Measurements from ENCODE around the gene TBC1D21. TPM values are rescaled to one million over a fixed set of nuclear protein-coding genes. Genes with fewer than 3 reads are reported as not detected.

TBC1D21 gene
- total RNA-seq, 1 experiment from 2014 or later = not detected

DNA sequence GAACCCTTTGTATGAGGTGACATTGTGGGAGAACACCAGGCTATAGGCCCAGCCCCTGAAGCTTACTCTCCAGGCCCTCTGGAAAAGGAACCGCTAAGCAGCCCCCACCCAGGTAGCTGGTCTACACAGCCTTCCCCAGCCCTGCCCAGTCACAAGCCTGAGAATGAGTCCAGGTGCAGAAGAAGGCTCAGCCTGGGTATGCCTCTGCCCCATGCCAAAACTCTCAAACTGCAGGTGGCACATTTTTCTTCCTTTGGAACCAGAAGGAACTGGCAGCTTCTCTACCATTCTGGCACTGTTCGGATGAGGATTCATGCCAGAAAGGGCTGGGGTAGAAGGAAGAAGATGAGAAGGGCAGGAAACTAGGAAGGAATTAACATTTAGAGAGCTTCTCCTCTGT, 23.7 kb upstream of the TBC1D21 start:
- DNase-seq (ENCODE audit: low read depth in 1 of 2, low spot score in 2 of 2) = no peak
- no peak overlapping the region for H3K27ac ChIP-seq
- no peaks in the 10 kb centered on the region for H3K36me3 ChIP-seq
- H3K9me3 ChIP-seq (replicated peaks) = no peaks in the 10 kb centered on the region
- H3K27me3 ChIP-seq (replicated peaks) = peaks cover 11% of the 10 kb centered on the region; the same call in 1 of the 2 replicates
- H3K4me1 ChIP-seq (replicated peaks) = no peaks in the 10 kb centered on the region
- H3K4me3 ChIP-seq = no peak overlapping the region

DNA sequence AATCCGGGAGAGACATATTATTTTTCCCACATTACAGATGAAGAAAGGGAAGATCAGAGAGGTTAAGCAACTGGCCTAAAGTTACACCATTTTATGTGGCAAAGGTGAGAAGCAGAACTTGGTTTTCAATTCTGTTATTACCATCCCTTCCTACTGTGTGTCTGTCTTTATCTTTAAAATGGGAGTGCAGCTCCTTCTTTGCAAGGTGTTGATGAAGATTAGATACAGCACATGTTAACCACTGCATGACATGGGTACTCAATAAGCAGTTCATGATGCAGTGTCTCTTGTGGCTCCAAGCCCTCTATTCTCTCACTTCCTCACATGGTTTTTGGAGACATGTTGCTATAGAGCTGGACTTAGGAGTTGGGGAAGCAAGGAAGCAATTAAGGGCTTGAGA, 23.1 kb upstream of the TBC1D21 start:
- no peaks in the 10 kb centered on the region for H3K36me3 ChIP-seq
- DNase-seq (ENCODE audit: low read depth in 1 of 2, low spot score in 2 of 2) = no peak
- no peak overlapping the region for H3K27ac ChIP-seq
- H3K9me3 ChIP-seq (replicated peaks) = no peaks in the 10 kb centered on the region
- H3K27me3 ChIP-seq (replicated peaks) = peaks cover 11% of the 10 kb centered on the region; the same call in 1 of the 2 replicates
- no peaks in the 10 kb centered on the region for H3K4me1 ChIP-seq (replicated peaks)
- H3K4me3 ChIP-seq = no peak overlapping the region

DNA sequence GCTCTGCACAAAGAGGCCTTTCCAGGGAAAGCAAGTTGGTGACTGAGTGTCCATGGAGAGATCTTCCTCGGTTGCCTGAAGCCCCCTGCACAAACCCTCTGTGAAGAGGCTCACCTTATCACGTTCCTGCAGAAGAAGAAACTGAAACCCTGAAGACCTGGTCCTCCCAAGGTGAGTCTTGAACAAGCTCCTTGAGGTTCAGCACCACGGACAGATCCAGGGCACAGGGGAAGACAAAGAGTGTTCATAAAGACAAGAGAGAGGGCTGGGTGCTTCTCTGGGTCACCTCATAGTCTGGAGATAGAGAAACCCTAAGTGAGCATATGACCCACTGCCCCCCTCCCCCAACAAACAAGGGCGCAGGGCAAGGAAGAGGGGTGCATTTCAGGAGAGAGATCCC, 21.7 kb upstream of the TBC1D21 start:
- H3K4me1 ChIP-seq (replicated peaks) = no peaks in the 10 kb centered on the region
- peak in 1 of 2 experiments; percentile 16 for DNase-seq (ENCODE audit: low read depth in 1 of 2, low spot score in 2 of 2)
- no peaks in the 10 kb centered on the region for H3K9me3 ChIP-seq (replicated peaks)
- H3K27ac ChIP-seq = no peak overlapping the region
- H3K27me3 ChIP-seq (replicated peaks) = peaks cover 10% of the 10 kb centered on the region
- no peak overlapping the region for H3K4me3 ChIP-seq
- H3K36me3 ChIP-seq = no peaks in the 10 kb centered on the region

DNA sequence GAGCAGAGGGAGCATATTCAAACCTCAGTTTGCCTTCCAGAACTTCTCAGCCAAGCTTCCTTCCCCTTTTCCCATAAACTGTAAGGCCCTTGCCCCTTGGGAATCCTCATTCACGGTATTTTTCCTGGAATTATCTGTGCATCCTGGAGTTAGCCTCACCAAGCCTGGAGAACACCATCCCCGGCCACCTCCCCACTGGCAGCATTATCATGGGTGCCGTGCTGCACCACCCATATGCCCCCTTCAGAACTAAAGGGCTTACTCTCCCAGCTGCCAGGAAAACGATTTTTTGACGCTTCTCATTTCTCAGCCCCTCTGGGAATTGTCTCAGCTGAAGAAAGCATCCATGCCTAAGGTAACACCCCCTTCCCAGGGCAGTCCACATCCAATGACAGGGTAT, 20.9 kb upstream of the TBC1D21 start:
- Histone ChIP-seq H3K36me3 (no peaks in the 10 kb centered on the region), H3K27ac (no peak overlapping the region), H3K4me1 (replicated peaks) (no peaks in the 10 kb centered on the region), H3K4me3 (no peak overlapping the region), H3K27me3 (replicated peaks) (peaks cover 11% of the 10 kb centered on the region), H3K9me3 (replicated peaks) (no peaks in the 10 kb centered on the region)
- no peak for DNase-seq (ENCODE audit: low read depth in 1 of 2, low spot score in 2 of 2)

DNA sequence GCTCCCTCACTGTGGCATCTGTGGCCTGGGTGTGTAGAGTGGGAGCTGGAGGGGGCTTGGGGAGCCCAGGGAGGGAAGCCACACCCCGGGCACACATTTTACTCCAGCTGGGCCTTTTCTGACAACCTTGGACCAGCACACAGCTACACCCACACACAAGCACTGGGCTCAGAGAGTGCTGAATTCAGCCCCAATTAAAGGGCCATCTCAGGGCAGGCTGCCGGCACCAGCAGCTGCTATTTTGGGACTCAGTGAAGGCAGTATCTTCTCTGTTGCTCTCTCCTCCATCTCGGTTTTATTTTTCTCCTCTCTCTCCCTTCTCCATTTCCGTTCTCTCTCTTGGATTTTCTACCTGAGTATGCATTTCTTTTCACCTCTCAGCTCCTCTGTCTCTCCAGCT, 19.1 kb upstream of the TBC1D21 start:
- Histone ChIP-seq H3K36me3 (no peaks in the 10 kb centered on the region), H3K4me1 (replicated peaks) (no peaks in the 10 kb centered on the region), H3K27ac (no peak overlapping the region), H3K9me3 (replicated peaks) (no peaks in the 10 kb centered on the region), H3K4me3 (no peak overlapping the region), H3K27me3 (replicated peaks) (peaks cover 5% of the 10 kb centered on the region)
- no peak for DNase-seq (ENCODE audit: low read depth in 1 of 2, low spot score in 2 of 2)

DNA sequence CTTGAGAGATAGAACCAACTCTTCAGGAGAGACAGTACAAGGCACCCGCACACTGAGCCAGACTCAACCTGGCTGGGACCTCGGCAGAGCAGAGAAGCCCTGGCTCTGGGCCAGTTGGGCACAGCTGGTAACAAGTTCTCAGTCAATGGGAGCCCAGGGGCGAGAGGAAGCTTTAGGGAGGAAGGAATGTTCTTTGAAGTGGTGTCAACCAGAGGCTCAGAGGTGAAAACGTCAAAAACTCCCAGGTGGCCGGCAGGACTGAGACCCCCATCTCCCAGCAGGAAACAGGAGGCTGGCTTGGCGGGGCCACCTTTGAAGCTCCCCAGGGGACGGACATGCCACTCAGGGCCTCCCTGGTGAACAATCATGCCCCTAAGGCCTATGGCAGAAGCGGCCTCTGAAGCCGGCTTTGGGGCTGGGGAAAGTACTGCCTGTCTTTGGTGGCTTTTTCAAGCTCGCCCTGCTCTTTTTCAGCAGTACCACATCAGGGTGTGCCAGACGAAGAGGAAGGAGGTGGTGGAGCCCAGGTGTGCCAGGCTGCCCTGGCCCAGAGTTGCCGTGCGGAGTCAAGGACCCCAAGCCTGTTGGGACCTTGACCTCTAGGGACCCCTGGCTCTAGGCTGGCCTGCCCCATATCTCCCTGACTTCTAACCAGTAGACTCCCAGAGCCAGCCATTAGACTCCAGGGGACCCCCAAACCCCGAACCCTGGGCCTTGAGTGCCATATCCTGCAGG, 16.7 kb upstream of the TBC1D21 start:
- H3K4me1 ChIP-seq (replicated peaks) = no peaks in the 10 kb centered on the region
- H3K27me3 ChIP-seq (replicated peaks) = peaks cover 10% of the 10 kb centered on the region
- H3K9me3 ChIP-seq (replicated peaks) = no peaks in the 10 kb centered on the region
- no peak overlapping the region for H3K27ac ChIP-seq
- no peaks in the 10 kb centered on the region for H3K36me3 ChIP-seq
- no peak overlapping the region for H3K4me3 ChIP-seq
- DNase-seq (ENCODE audit: low read depth in 1 of 2, low spot score in 2 of 2) = peak in 1 of 2 experiments; percentile 32

DNA sequence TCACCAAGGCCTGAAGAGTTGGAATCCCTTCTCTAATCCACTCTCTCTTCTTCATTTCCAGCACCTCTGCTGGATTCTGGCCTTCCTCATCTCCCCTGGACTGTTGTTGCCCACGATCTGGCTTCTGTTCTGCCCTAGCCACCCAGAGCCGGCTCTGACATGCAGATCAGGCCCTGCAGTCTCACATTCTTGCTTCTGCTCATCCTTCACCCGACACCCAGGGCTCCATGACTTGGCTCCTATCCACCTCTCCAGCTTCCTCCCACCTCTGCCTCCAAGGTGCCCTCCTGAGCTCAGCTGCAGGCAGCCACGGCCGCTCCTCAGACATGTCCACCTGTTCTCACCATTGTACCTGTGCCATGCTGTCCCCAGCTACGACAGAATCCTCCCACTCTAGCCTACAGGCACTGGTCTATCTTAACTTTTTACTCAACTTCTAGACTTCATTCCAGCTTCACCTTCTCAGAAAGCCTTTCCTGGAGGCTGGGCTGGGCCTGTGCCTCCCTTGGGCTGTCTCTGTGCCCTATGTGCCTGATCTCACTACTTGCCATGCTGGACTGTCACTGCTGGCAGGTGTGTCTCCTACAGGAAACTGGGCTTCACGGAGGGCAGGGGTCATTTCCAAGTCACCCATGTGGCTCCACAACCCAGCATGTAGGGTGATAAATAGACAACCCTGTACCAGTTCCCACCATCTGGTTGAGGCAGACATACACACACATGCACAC, 16.0 kb upstream of the TBC1D21 start:
- Histone ChIP-seq H3K27ac (no peak overlapping the region), H3K9me3 (replicated peaks) (no peaks in the 10 kb centered on the region), H3K4me3 (no peak overlapping the region), H3K4me1 (replicated peaks) (no peaks in the 10 kb centered on the region), H3K36me3 (no peaks in the 10 kb centered on the region), H3K27me3 (replicated peaks) (peaks cover 15% of the 10 kb centered on the region)
- DNase-seq (ENCODE audit: low read depth in 1 of 2, low spot score in 2 of 2) = peak in 1 of 2 experiments; percentile 16

DNA sequence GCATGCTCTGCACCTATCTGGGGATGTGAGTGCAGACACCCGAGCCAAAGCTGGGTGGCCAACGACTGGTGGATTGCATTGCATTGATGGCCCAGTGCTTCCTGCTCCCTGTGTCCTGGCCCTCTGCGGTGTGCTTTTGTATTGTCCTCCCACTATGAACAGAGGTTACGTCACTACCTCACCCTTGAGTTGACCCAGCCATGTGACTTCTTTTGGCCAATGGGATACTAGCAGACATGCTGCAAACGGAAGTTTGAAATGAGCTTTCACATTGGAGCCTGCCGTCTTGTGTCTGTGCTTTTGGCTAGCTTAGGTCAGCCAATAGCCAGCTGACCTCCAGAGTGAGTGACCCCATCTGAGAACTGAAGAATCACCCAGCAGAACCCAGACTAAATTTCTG, 15.3 kb upstream of the TBC1D21 start:
- no peak overlapping the region for H3K4me3 ChIP-seq
- no peaks in the 10 kb centered on the region for H3K36me3 ChIP-seq
- H3K27me3 ChIP-seq (replicated peaks) = peaks cover 15% of the 10 kb centered on the region
- H3K27ac ChIP-seq = no peak overlapping the region
- no peaks in the 10 kb centered on the region for H3K9me3 ChIP-seq (replicated peaks)
- H3K4me1 ChIP-seq (replicated peaks) = no peaks in the 10 kb centered on the region
- peak in 1 of 2 experiments; percentile 28 for DNase-seq (ENCODE audit: low read depth in 1 of 2, low spot score in 2 of 2)

DNA sequence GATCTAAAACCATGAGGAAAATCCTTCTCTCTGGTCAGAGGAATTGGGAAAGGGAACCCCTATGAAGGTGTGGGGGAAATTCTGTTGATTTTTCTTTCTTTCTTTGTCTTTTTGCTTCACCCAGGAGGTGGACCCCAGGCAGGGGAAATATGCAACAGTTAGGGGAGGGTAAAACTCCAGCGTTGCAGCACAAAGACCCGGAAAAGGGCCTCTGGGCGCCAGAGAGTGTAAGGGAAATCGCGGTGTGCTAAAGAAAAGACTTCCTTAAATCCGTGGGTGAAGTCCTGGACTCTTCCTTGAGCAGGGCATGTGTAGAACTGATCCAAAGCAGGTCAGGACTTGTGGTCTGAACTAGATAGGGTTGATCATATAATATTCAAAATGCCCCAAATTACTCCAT, 11.1 kb upstream of the TBC1D21 start:
- H3K27ac ChIP-seq = no peak overlapping the region
- DNase-seq (ENCODE audit: low read depth in 1 of 2, low spot score in 2 of 2) = peak in 1 of 2 experiments; percentile 11
- peaks cover 45% of the 10 kb centered on the region for H3K27me3 ChIP-seq (replicated peaks)
- H3K9me3 ChIP-seq (replicated peaks) = no peaks in the 10 kb centered on the region
- no peaks in the 10 kb centered on the region for H3K36me3 ChIP-seq
- no peak overlapping the region for H3K4me3 ChIP-seq
- no peaks in the 10 kb centered on the region for H3K4me1 ChIP-seq (replicated peaks)

DNA sequence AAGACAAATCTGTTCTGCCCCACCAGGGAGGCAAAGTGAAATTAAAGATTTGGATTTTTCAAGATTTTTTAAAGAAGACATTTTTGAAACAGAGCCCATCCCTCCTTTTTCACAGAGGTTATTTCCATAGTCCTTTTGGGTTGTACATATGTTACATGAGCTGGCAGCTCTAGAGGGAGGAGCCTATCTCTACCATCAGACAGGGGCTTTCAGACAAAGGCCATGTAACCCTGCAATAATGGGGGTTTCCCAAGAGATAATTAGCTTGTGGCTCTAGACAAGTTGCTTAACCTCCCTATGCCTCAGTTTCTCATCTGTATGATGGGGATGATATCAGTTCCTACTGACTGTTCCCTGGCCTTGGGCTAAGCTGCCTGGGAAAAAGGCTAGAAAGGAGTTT, 8.0 kb upstream of the TBC1D21 start:
- Histone ChIP-seq H3K9me3 (replicated peaks) (no peaks in the 10 kb centered on the region), H3K4me3 (no peak overlapping the region), H3K4me1 (replicated peaks) (no peaks in the 10 kb centered on the region), H3K27me3 (replicated peaks) (peaks cover 59% of the 10 kb centered on the region), H3K36me3 (no peaks in the 10 kb centered on the region), H3K27ac (no peak overlapping the region)
- peak in 1 of 2 experiments; percentile 6 for DNase-seq (ENCODE audit: low read depth in 1 of 2, low spot score in 2 of 2)

DNA sequence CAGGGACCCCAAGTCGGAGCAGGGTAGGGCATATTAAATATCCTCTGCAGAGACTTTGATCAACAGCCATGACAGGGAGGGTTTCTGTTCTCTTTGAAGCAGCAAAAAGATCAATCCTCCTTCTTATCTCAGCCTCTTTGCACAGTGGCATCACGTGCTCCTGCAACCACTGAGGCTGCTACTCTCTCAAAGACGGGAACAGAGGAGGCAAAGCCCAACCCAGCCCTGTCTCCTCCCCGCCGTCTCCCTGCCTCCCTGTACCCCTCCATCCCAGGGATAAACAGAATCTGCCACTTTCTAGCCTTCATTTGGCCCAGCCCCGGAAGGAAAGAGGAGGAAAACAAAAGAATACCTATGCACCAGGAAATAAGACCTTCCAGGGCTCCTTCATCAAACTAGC, 7.5 kb upstream of the TBC1D21 start:
- Histone ChIP-seq H3K4me1 (replicated peaks) (no peaks in the 10 kb centered on the region), H3K27me3 (replicated peaks) (peaks cover 64% of the 10 kb centered on the region), H3K36me3 (no peaks in the 10 kb centered on the region), H3K9me3 (replicated peaks) (no peaks in the 10 kb centered on the region), H3K27ac (no peak overlapping the region), H3K4me3 (no peak overlapping the region)
- DNase-seq (ENCODE audit: low read depth in 1 of 2, low spot score in 2 of 2) = peak in 1 of 2 experiments; percentile 17

DNA sequence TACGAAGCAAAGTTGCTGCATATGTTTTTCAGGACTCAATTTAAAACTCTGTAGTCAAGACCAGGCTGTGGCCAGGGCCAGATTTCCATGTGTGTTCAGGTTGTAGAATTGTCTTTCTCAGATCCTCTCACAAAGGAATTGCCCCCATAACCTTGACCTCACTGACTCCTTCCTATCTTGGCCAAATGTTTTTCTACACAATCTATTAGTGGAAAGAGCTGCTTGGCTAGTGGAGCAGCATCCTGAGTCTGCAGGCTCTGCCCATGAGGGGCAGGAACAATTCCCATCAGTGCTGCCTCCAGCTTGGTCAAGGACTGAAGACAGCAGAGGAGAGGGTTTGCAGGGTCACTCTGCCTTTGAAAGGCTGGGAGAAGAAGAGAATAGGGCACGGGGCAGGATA, 6.9 kb upstream of the TBC1D21 start:
- Histone ChIP-seq H3K27ac (no peak overlapping the region), H3K4me1 (replicated peaks) (no peaks in the 10 kb centered on the region), H3K27me3 (replicated peaks) (peaks cover 64% of the 10 kb centered on the region), H3K9me3 (replicated peaks) (no peaks in the 10 kb centered on the region), H3K4me3 (no peak overlapping the region), H3K36me3 (no peaks in the 10 kb centered on the region)
- DNase-seq (ENCODE audit: low read depth in 1 of 2, low spot score in 2 of 2) = peak in 1 of 2 experiments; percentile 3

DNA sequence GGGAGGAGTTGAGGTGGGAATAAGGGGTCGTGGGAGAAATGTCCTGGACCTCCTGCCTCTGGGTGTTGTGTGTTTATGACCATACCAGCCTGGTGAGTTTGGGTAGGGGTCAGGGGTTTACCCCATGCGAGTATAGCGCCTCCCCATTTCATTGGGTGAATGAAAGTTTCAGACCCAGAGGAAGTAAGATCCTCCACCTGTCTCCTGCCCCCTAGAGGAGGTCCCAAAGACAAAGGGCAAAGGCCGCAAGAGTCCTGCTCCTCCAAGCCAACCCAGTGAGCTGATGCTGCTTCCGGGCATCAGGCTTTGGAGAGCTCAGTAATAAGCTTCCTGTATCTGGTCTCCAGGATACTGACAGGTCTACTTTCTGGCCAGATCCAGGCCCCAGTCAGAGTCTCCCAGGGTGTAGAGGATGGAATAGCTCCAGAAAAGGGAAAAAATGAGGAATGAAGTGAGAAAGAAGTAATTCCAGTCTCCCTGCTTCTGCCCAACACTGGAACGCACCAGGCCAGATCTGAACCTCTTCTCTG, 6.4 kb upstream of the TBC1D21 start:
- H3K27ac ChIP-seq = no peak overlapping the region
- H3K36me3 ChIP-seq = no peaks in the 10 kb centered on the region
- peak in 1 of 2 experiments; percentile 22 for DNase-seq (ENCODE audit: low read depth in 1 of 2, low spot score in 2 of 2)
- H3K4me1 ChIP-seq (replicated peaks) = no peaks in the 10 kb centered on the region
- H3K4me3 ChIP-seq = no peak overlapping the region
- H3K27me3 ChIP-seq (replicated peaks) = peaks cover 66% of the 10 kb centered on the region
- H3K9me3 ChIP-seq (replicated peaks) = no peaks in the 10 kb centered on the region

DNA sequence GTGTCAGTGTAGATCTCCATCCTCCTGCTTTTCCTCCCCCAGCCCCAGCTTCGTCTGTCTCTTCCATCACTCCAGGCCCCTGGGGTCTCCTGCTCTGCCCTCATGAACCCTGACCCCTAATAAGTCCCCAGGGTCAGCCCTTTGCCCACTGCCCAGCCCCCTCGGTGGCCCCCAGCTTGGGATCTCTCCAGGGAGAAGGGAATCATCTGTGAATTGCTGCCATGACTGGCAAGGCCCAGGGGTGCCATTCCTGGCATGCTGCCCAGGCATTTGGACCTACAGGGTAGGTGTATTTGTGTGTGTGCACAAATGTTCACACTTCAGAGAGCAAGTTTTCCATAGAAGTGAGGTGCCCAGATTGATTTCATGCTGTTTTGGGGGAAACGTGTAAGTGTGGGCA, 5.9 kb upstream of the TBC1D21 start:
- Histone ChIP-seq H3K4me3 (no peak overlapping the region), H3K9me3 (replicated peaks) (no peaks in the 10 kb centered on the region), H3K4me1 (replicated peaks) (no peaks in the 10 kb centered on the region), H3K27me3 (replicated peaks) (peaks cover 66% of the 10 kb centered on the region), H3K27ac (no peak overlapping the region), H3K36me3 (no peaks in the 10 kb centered on the region)
- DNase-seq (ENCODE audit: low read depth in 1 of 2, low spot score in 2 of 2) = peak in 1 of 2 experiments; percentile 38

Measured in SJSA1 (cell line).